ENCODE measurements around the gene ASTN2.

- TF ChIP-seq ZNF274 (IDR thresholded peaks at IDR 0.05; ENCODE audit: insufficient read depth, insufficient read length) (no peak), POLR2AphosphoS5 (IDR thresholded peaks at IDR 0.05; ENCODE audit: low read length) (no peak), POLR2A (IDR thresholded peaks at IDR 0.05; ENCODE audit: low read depth, low read length) (no peak), ZNF207 (IDR thresholded peaks at IDR 0.05; ENCODE audit: borderline replicate concordance) (no peak)
These were observed 183.8 kb downstream of the ASTN2 start for GRCh38 chr9:117231012-117231411.
